ENCODE measurements around the gene CENPI. TPM values are rescaled to one million over a fixed set of nuclear protein-coding genes. Genes with fewer than 3 reads are reported as not detected.

Gene CENPI
- total and polyA plus RNA-seq, 2 of the 13 experiments (the other 11 are each of a cell fraction or from before 2014, with no cell fraction given): 5.1 to 26.5 TPM

GRCh38 chrX:101097546-101098453 lies at the start of gene CENPI (continued):
- TF ChIP-seq ZNF30 (CRISPR knock-in tag; IDR thresholded peaks at IDR 0.05): no peak
- no peak for TF ChIP-seq ZNF776 (CRISPR knock-in tag; IDR thresholded peaks at IDR 0.05)
- peak; percentile 50; the same call in 1 of the 2 replicates for TF ChIP-seq SALL1 (CRISPR knock-in tag; IDR thresholded peaks at IDR 0.05)
- no peak for TF ChIP-seq DMTF1 (CRISPR knock-in tag; IDR thresholded peaks at IDR 0.05)
- peak; percentile 96 for TF ChIP-seq ZFAT (CRISPR knock-in tag; conservative IDR thresholded peaks at IDR 0.05)
- 0 out of 4 replicates have a peak, but pooled peaks of 1 of the 2 experiments have one; percentile 6 for TF ChIP-seq MAFK (conservative IDR thresholded peaks at IDR 0.05 in 1 of 2, IDR thresholded peaks at IDR 0.05 in 1 of 2; ENCODE audit: low read length in 2 of 2)
- no peak for TF ChIP-seq MED8 (CRISPR knock-in tag; IDR thresholded peaks at IDR 0.05; ENCODE audit: insufficient replicate concordance)
- TF ChIP-seq NFYC (CRISPR knock-in tag; IDR thresholded peaks at IDR 0.05): peak; percentile 87
- no peak for TF ChIP-seq XRCC5 (optimal IDR thresholded peaks at IDR 0.05; ENCODE audit: low read length)
- no peak for TF ChIP-seq NR3C1 (CRISPR knock-in tag; IDR thresholded peaks at IDR 0.05)
- TF ChIP-seq ZNF451 (CRISPR knock-in tag; IDR thresholded peaks at IDR 0.05): no peak
- no peak for TF ChIP-seq ZNF549 (CRISPR knock-in tag; IDR thresholded peaks at IDR 0.05)
- no peak for TF ChIP-seq ZNF343 (CRISPR knock-in tag; IDR thresholded peaks at IDR 0.05)
- TF ChIP-seq KLF12 (CRISPR knock-in tag; IDR thresholded peaks at IDR 0.05; ENCODE audit: borderline replicate concordance): no peak
- TF ChIP-seq ZNF878 (CRISPR knock-in tag; IDR thresholded peaks at IDR 0.05): peak; percentile 74; the same call in 1 of the 2 replicates
- TF ChIP-seq HOXA3 (CRISPR knock-in tag; IDR thresholded peaks at IDR 0.05): peak; percentile 61; the same call in 1 of the 2 replicates
- no peak for TF ChIP-seq ZNF768 (CRISPR knock-in tag; IDR thresholded peaks at IDR 0.05)
- no peak for TF ChIP-seq ZNF143 (CRISPR knock-in tag; IDR thresholded peaks at IDR 0.05)
- TF ChIP-seq TOPORS (CRISPR knock-in tag; IDR thresholded peaks at IDR 0.05): no peak
- TF ChIP-seq BCL3 (CRISPR knock-in tag; IDR thresholded peaks at IDR 0.05): no peak
- no peak for TF ChIP-seq ZNF546 (CRISPR knock-in tag; conservative IDR thresholded peaks at IDR 0.05)
- peak; percentile 69; the same call in 1 of the 2 replicates for TF ChIP-seq SIN3A (IDR thresholded peaks at IDR 0.05; ENCODE audit: borderline replicate concordance, low read depth, low read length)
- TF ChIP-seq CHD2 (IDR thresholded peaks at IDR 0.05; ENCODE audit: low read depth, low read length): no peak
- no peak for TF ChIP-seq ZNF607 (CRISPR knock-in tag; IDR thresholded peaks at IDR 0.05; ENCODE audit: borderline replicate concordance)
- TF ChIP-seq DBP (CRISPR knock-in tag; IDR thresholded peaks at IDR 0.05; ENCODE audit: not compliant biosample characterization): no peak
- no peak for TF ChIP-seq MZF1 (CRISPR knock-in tag; IDR thresholded peaks at IDR 0.05; ENCODE audit: borderline replicate concordance)
- no peak for TF ChIP-seq SKI (IDR thresholded peaks at IDR 0.05; ENCODE audit: partially characterized antibody)
- TF ChIP-seq ZMYM3 (CRISPR knock-in tag; IDR thresholded peaks at IDR 0.05): no peak

All from HepG2 (cell line).